HCT116 (cell line): ENCODE measurements around the gene USP50. TPM values are rescaled to one million over a fixed set of nuclear protein-coding genes. Genes with fewer than 3 reads are reported as not detected.

ENCODE experiments used
- ATAC-seq: fragments of 200-7000 bp; cut with Tn5 transposase; 2 replicates; pipeline ENCODE4 v1.9.1; 2020; ENCODE audit warnings: mild to moderate bottlenecking, moderate library complexity
- BruUV-seq: library from RNA; stranded (reverse); fragments of 400-500 nt; replicated peaks from 2 replicates; lab custom pipeline; 2021; lab: Mats Ljungman, UMichigan
- CTCF ChIA-PET: fragments of 300-600 bp; sonication (Branson Sonifier 250); formaldehyde crosslinking; loops from one replicate; lab custom pipeline; 2021; ENCODE audit warnings: antibody characterized with exemption; lab: Charles Lee
- POLR2A ChIA-PET: fragments of 300-600, 350-600 bp; sonication (Branson Sonifier 250); formaldehyde crosslinking; loops from one replicate; lab custom pipeline; 2021; ENCODE audit warnings: antibody characterized with exemption; lab: Charles Lee
- RAD21 ChIA-PET, 2 experiments: fragments of 300-600 bp; sonication (Branson Sonifier 250); formaldehyde crosslinking; loops; one replicate each; lab custom pipeline; 2023; ENCODE audit warnings: low total read pairs in 2 of 2; ENCODE audit not compliant: uncharacterized antibody in 2 of 2, unreplicated experiment in 2 of 2, low non-redundant PET in 1 of 2; lab: Charles Lee
- DNase-seq: peaks from one replicate; pipeline ENCODE4 v3.0.0-alpha.2; 2010; ENCODE audit warnings: low read depth, low spot score
- H2AFZ ChIP-seq: fragments of 200-600 bp; shearing (Covaris generic), sonication (generic); 2 replicates; pipeline ENCODE4 v1.6.1; 2017; ENCODE audit warnings: low read depth, mixed run types, mixed read lengths, antibody characterized with exemption, low read length; ENCODE audit not compliant: poor library complexity, severe bottlenecking
- H3K27ac ChIP-seq: 2 replicates; pipeline ENCODE4 v1.5.1; 2012; ENCODE audit warnings: low read depth, low read length
- H3K27me3 ChIP-seq: fragments of 200-600 bp; sonication (generic); 2 replicates; pipeline ENCODE4 v1.6.1; 2016; ENCODE audit warnings: mixed run types, low read length, mixed read lengths; ENCODE audit not compliant: insufficient read depth
- H3K36me3 ChIP-seq, 2 experiments: fragments of 200-500 bp in 1 of 2; fragments of 200-600 bp in 1 of 2; sonication (Bioruptor generic) in 1 of 2; sonication (generic) in 1 of 2; 2 replicates each; pipeline versions ENCODE4 v1.5.1 to v1.6.1; 2014 to 2016; ENCODE audit warnings: low read length in 2 of 2, inconsistent platforms in 1 of 2, mixed read lengths in 1 of 2, mixed run types in 1 of 2; ENCODE audit not compliant: insufficient read depth in 2 of 2, control insufficient read depth in 1 of 2
- H3K4me1 ChIP-seq, 2 experiments: fragments of 200-600 bp in 1 of 2; sonication (generic) in 1 of 2; 2 replicates each; pipeline versions ENCODE4 v1.5.1 to v1.6.1; 2012 to 2017; ENCODE audit warnings: low read length in 2 of 2, inconsistent platforms in 1 of 2, mild to moderate bottlenecking in 1 of 2, mixed read lengths in 1 of 2, mixed run types in 1 of 2, moderate library complexity in 1 of 2; ENCODE audit not compliant: insufficient read depth in 2 of 2, control insufficient read depth in 1 of 2
- H3K4me2 ChIP-seq: fragments of 200-600 bp; sonication (generic); 2 replicates; pipeline ENCODE4 v1.6.1; 2017; ENCODE audit warnings: mixed run types, low read length, mixed read lengths
- H3K4me3 ChIP-seq, 2 experiments: fragments of 200-600 bp in 1 of 2; sonication (generic) in 1 of 2; replicated peaks in 1 of 2; 2 replicates each; pipeline ENCODE4 v1.5.1; 2011 to 2016; ENCODE audit warnings: low read length in 2 of 2, control low read depth in 1 of 2, low read depth in 1 of 2, mild to moderate bottlenecking in 1 of 2, mixed read lengths in 1 of 2, mixed run types in 1 of 2
- H3K79me2 ChIP-seq: fragments of 200-600 bp; sonication (generic); 2 replicates; pipeline ENCODE4 v1.6.1; 2017; ENCODE audit warnings: mild to moderate bottlenecking, mixed run types, low read length, moderate library complexity, mixed read lengths; ENCODE audit not compliant: insufficient read depth
- H3K9ac ChIP-seq: fragments of 200-600 bp; sonication (generic); 2 replicates; pipeline ENCODE4 v1.6.1; 2016; ENCODE audit warnings: low read length, mixed read lengths
- H3K9me2 ChIP-seq: fragments of 200-600 bp; sonication (generic), shearing (Covaris generic); 2 replicates; pipeline ENCODE4 v1.6.1; 2017; ENCODE audit warnings: mixed run types, mild to moderate bottlenecking, moderate library complexity; ENCODE audit not compliant: insufficient read depth
- H3K9me3 ChIP-seq, 2 experiments: fragments of 200-500 bp in 1 of 2; fragments of 200-600 bp in 1 of 2; sonication (Bioruptor generic) in 1 of 2; sonication (generic) in 1 of 2; 2 replicates each; pipeline ENCODE4 v1.6.1; 2014 to 2017; ENCODE audit warnings: low read length in 2 of 2, mixed read lengths in 2 of 2, inconsistent platforms in 1 of 2, low read depth in 1 of 2, mild to moderate bottlenecking in 1 of 2, mixed run types in 1 of 2, moderate library complexity in 1 of 2; ENCODE audit not compliant: control insufficient read depth in 1 of 2, insufficient read depth in 1 of 2
- H4K20me1 ChIP-seq: fragments of 200-600 bp; sonication (generic), shearing (Covaris generic); 2 replicates; pipeline ENCODE4 v1.6.1; 2017; ENCODE audit warnings: mixed run types, mild to moderate bottlenecking, moderate library complexity; ENCODE audit not compliant: insufficient read depth
- ATF3 ChIP-seq: IDR thresholded peaks from 2 replicates; pipeline ENCODE4 v1.6.1; 2012
- CBX3 ChIP-seq: IDR thresholded peaks from 2 replicates; pipeline ENCODE4 v1.6.1; 2012; ENCODE audit warnings: low read depth
- CEBPB ChIP-seq: IDR thresholded peaks from 2 replicates; pipeline ENCODE4 v1.6.1; 2012; ENCODE audit warnings: low read depth
- CTCF ChIP-seq, 3 experiments: fragments of 200-600 bp in 1 of 3; sonication (generic) in 1 of 3; IDR thresholded peaks in 2 of 3; conservative IDR thresholded peaks in 1 of 3; 2 replicates each; pipeline ENCODE4 v1.5.1; 2012 to 2017; ENCODE audit warnings: low read depth in 2 of 3, low read length in 2 of 3, antibody characterized with exemption in 1 of 3, borderline replicate concordance in 1 of 3, control low read depth in 1 of 3, mild to moderate bottlenecking in 1 of 3, mixed read lengths in 1 of 3, mixed run types in 1 of 3, moderate library complexity in 1 of 3; ENCODE audit not compliant: insufficient read depth in 1 of 3
- EZH2phosphoT487 ChIP-seq: fragments of 200-600 bp; IDR thresholded peaks from 2 replicates; pipeline ENCODE4 v1.6.1; 2018; ENCODE audit warnings: antibody characterized with exemption, borderline replicate concordance
- JUND ChIP-seq: IDR thresholded peaks from 2 replicates; pipeline ENCODE4 v1.6.1; 2012
- MAX ChIP-seq: IDR thresholded peaks from 2 replicates; pipeline ENCODE4 v1.6.1; 2012
- POLR2AphosphoS5 ChIP-seq: IDR thresholded peaks from 2 replicates; pipeline ENCODE4 v1.6.1; 2011; ENCODE audit warnings: mild to moderate bottlenecking, low read depth, low read length, moderate library complexity
- REST ChIP-seq: IDR thresholded peaks from 2 replicates; pipeline ENCODE4 v1.6.1; 2012; ENCODE audit warnings: low read depth
- intact Hi-C: fragments of 100-400 bp; cut with micrococcal nuclease; formaldehyde crosslinking; loops from 2 replicates; pipeline ENCODE4 v1.10.0; 2022
- total RNA-seq: library from RNA; stranded (reverse); gene quantifications from one replicate; pipeline ENCODE4 v1.2.1, GENCODE V29; 2021; ENCODE audit not compliant: unreplicated experiment

Gene USP50
- total RNA-seq, 1 experiment from 2014 or later: not detected

DNA sequence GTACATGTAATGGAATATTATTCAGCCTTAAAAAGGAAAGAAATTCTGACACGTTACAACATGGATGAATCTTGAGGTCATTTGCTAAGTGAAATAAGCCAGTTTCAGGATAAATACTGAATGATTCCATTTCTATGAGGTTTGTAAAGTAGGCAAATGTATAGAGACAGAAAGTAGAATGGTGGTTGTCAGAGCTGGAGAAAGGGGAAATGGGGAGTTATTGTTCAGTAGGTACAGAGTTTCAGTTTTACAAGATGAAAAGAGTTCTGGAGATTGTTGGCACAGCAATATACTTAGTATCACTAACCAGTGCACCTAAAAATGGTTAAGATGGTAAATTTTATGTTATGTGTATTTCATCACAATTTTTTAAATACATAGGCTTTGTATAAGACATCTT lies 61.7 kb downstream of the USP50 start (continued):
- TF ChIP-seq CTCF (IDR thresholded peaks at IDR 0.05 in 2 of 3, conservative IDR thresholded peaks at IDR 0.05 in 1 of 3; ENCODE audit: borderline replicate concordance in 1 of 3, insufficient read depth in 1 of 3, low read depth in 2 of 3, low read length in 2 of 3) (no peak), JUND (no peak), MAX (no peak), CBX3 (no peak), POLR2AphosphoS5 (no peak), EZH2phosphoT487 (no peak)
- TF ChIP-seq, all 23 proteins: peak for 0

GRCh38 chr15:50476143-50476542 lies 70.3 kb downstream of the USP50 start:
- H4K20me1 ChIP-seq: 0 out of 2 replicates have a peak, but pooled peaks cover 3% of the 10 kb centered on the region
- H3K4me3 ChIP-seq: no peak overlapping the region
- no peaks in the 10 kb centered on the region for H3K9me2 ChIP-seq
- H3K4me2 ChIP-seq: no peak overlapping the region
- H3K27ac ChIP-seq: no peak overlapping the region
- H3K27me3 ChIP-seq: no peaks in the 10 kb centered on the region
- TF ChIP-seq POLR2AphosphoS5 (no peak), ATF3 (no peak), REST (no peak), CEBPB (no peak)
- ATAC-seq (no peak), DNase-seq (no peak)
- no peak overlapping the region for H2AFZ ChIP-seq
- peaks cover 11 to 13% of the 10 kb centered on the region in 2 experiments; a peak in 3 of 4 replicates for H3K36me3 ChIP-seq
- POLR2A ChIA-PET: no interaction called here
- H3K79me2 ChIP-seq: no peaks in the 10 kb centered on the region
- H3K4me1 ChIP-seq: no peaks in the 10 kb centered on the region
- RAD21 ChIA-PET: no interaction called here
- H3K9ac ChIP-seq: no peak overlapping the region
- BruUV-seq: no TSS peak
- H3K9me3 ChIP-seq: no peaks in the 10 kb centered on the region
- intact Hi-C loops: no loop called here
- CTCF ChIA-PET: no interaction called here
